ENCODE measurements around the gene MAPK14.

MAPK14 gene

GRCh38 chr6:36095497-36096391 lies 68.1 kb downstream of the MAPK14 start:
- Histone ChIP-seq H3K79me2 (ENCODE audit: insufficient read depth, low read length) (no peaks in the 10 kb centered on the region), H2AFZ (ENCODE audit: low read length) (no peak overlapping the region), H3K9ac (ENCODE audit: low read length) (no peak overlapping the region), H3K4me1 (ENCODE audit: insufficient read depth, low read length, severe bottlenecking) (peaks cover 20% of the 10 kb centered on the region), H3K27me3 (ENCODE audit: insufficient read depth, low read length) (no peaks in the 10 kb centered on the region), H3K27ac (ENCODE audit: low read depth, low read length, poor library complexity, severe bottlenecking) (no peak overlapping the region), H3K9me2 (ENCODE audit: low read depth, low read length) (no peaks in the 10 kb centered on the region), H4K20me1 (ENCODE audit: insufficient read depth, low read length) (no peaks in the 10 kb centered on the region), H3F3A (ENCODE audit: insufficient read depth, low read length) (no peaks in the 10 kb centered on the region), H3K4me2 (ENCODE audit: low read length) (no peak overlapping the region), H3K9me3 (ENCODE audit: low read length) (no peaks in the 10 kb centered on the region), H3K4me3 (ENCODE audit: low read depth, low read length, poor library complexity, severe bottlenecking) (no peak overlapping the region), H3K36me3 (ENCODE audit: insufficient read depth, low read length) (peaks cover 28% of the 10 kb centered on the region; the same call in 1 of the 2 replicates)
- TF ChIP-seq CTCF (IDR thresholded peaks at IDR 0.05; ENCODE audit: low read length) (no peak; the same call in 1 of the 2 replicates), EZH2 (IDR thresholded peaks at IDR 0.05; ENCODE audit: borderline replicate concordance, low read length) (no peak)

GRCh38 chr6:36098253-36098919 lies 70.8 kb downstream of the MAPK14 start:
- peaks cover 38% of the 10 kb centered on the region; the same call in 1 of the 2 replicates for H3K36me3 ChIP-seq (ENCODE audit: insufficient read depth, low read length)

More at GRCh38 chr6:36098253-36098919, 70.8 kb downstream of the MAPK14 start:
- Histone ChIP-seq H3F3A (ENCODE audit: insufficient read depth, low read length) (no peaks in the 10 kb centered on the region), H3K27me3 (ENCODE audit: insufficient read depth, low read length) (no peaks in the 10 kb centered on the region), H3K9me3 (ENCODE audit: low read length) (no peaks in the 10 kb centered on the region), H3K4me2 (ENCODE audit: low read length) (no peak overlapping the region), H3K9ac (ENCODE audit: low read length) (no peak overlapping the region), H3K9me2 (ENCODE audit: low read depth, low read length) (no peaks in the 10 kb centered on the region), H2AFZ (ENCODE audit: low read length) (no peak overlapping the region), H3K79me2 (ENCODE audit: insufficient read depth, low read length) (no peaks in the 10 kb centered on the region), H3K4me1 (ENCODE audit: insufficient read depth, low read length, severe bottlenecking) (peaks cover 20% of the 10 kb centered on the region), H4K20me1 (ENCODE audit: insufficient read depth, low read length) (no peaks in the 10 kb centered on the region), H3K4me3 (ENCODE audit: low read depth, low read length, poor library complexity, severe bottlenecking) (no peak overlapping the region), H3K27ac (ENCODE audit: low read depth, low read length, poor library complexity, severe bottlenecking) (no peak overlapping the region)
- no peak for TF ChIP-seq CTCF (IDR thresholded peaks at IDR 0.05; ENCODE audit: low read length)
- no peak for TF ChIP-seq EZH2 (IDR thresholded peaks at IDR 0.05; ENCODE audit: borderline replicate concordance, low read length)
